ENCODE measurements around the gene EBI3. TPM values are rescaled to one million over a fixed set of nuclear protein-coding genes. Genes with fewer than 3 reads are reported as not detected.
"Not testable (repeated sequence)": the region's sequence is repeated elsewhere in the genome, so short reads cannot be mapped to it uniquely, and the experiment has no call there.

EBI3 gene
- total and polyA plus RNA-seq, 2 donors = 0.32 to 5.7 TPM

- DNase-seq (ENCODE audit: extremely low spot score) = no peak
- 65% methylated on average over 10 of the region's 10 CpGs for WGBS
These were observed 13.5 kb upstream of the EBI3 start for GRCh38 chr19:4215807-4216206.

DNA sequence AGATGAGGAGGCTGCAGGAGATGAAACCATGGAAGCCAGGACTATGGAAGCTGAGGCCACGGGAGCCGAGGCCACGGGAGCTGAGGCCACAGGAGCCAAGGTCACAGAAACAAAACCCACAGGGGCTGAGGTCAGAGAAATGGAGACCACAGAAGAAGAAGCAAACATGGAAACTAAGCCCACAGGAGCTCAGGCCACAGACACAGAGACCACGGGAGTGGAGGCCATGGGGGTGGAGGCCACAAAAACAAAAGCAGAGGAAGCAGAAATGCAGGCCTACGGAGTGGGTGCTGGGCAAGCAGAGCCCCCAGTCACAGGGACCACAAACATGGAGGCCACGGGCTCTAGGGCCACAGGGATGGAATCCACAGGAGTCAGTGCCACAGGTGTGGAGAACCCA is 12.5 kb upstream of the EBI3 start:
- 84% methylated on average over 6 of the region's 6 CpGs for WGBS
- H3K36me3 ChIP-seq (ENCODE audit: insufficient read depth) = no peaks in the 10 kb centered on the region
- no peaks in the 10 kb centered on the region for H3K4me1 ChIP-seq (ENCODE audit: insufficient read depth)
- DNase-seq (ENCODE audit: extremely low spot score) = no peak
- no peak overlapping the region for H3K4me3 ChIP-seq (ENCODE audit: low read depth, low read length)
- H3K27ac ChIP-seq (ENCODE audit: low read depth) = no peak overlapping the region

More at GRCh38 chr19:4215807-4216206, 13.5 kb upstream of the EBI3 start:
- H3K4me1 ChIP-seq (ENCODE audit: insufficient read depth) = no peaks in the 10 kb centered on the region
- H3K36me3 ChIP-seq (ENCODE audit: insufficient read depth) = no peaks in the 10 kb centered on the region
- H3K27ac ChIP-seq (ENCODE audit: low read depth) = no peak overlapping the region
- H3K4me3 ChIP-seq (ENCODE audit: low read depth, low read length) = no peak overlapping the region

DNA sequence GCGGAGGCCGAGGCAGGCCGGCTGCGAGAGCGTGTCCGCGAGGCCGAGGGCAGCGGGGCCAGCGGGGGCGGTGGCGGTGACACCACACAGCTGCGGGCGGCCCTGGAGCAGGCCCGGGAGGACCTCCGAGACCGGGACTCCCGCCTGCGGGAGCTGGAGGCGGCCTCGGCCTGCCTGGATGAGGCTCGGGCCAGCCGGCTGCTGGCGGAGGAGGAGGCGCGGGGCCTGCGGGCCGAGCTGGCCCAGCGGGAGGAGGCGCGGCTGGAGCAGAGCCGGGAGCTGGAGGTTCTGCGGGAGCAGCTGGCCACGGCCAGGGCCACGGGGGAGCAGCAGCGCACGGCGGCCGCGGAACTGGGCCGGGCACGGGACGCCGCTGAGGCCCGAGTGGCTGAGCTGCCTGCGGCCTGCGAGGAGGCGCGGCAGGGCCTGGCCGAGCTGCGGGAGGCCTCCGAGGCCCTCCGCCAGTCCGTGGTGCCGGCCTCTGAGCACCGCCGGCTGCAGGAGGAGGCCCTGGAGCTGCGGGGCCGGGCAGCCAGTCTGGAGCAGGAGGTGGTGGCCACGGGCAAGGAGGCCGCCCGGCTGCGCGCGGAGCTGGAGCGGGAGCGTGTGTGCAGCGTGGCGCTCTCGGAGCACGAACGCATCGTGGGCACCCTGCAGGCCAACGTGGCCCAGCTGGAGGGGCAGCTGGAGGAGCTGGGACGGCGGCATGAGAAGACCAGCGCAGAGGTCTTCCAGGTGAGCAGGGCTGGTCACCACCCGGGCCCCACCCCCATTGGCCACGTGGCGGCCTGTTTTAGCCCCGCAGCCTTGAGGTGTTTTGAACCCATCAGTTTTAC is 11.7 kb upstream of the EBI3 start:
- 96% methylated on average over 81 of the region's 81 CpGs for WGBS
- Histone ChIP-seq H3K36me3 (ENCODE audit: insufficient read depth) (no peaks in the 10 kb centered on the region), H3K4me1 (ENCODE audit: insufficient read depth) (no peaks in the 10 kb centered on the region), H3K27ac (ENCODE audit: low read depth) (no peak overlapping the region), H3K4me3 (ENCODE audit: low read depth, low read length) (no peak overlapping the region)
- DNase-seq (ENCODE audit: extremely low spot score) = no peak

- H3K36me3 ChIP-seq (ENCODE audit: insufficient read depth); H3K4me1 ChIP-seq (ENCODE audit: insufficient read depth); DNase-seq (ENCODE audit: extremely low spot score); H3K27ac ChIP-seq (ENCODE audit: low read depth); H3K4me3 ChIP-seq (ENCODE audit: low read depth, low read length): not testable (repeated sequence)
- 90% methylated on average over 1 of the region's 1 CpG for WGBS
These were observed 10.8 kb upstream of the EBI3 start for GRCh38 chr19:4218523-4218922.

- no peak overlapping the region for H3K4me3 ChIP-seq (ENCODE audit: low read depth, low read length)
- H3K36me3 ChIP-seq (ENCODE audit: insufficient read depth) = no peaks in the 10 kb centered on the region
- 92% methylated on average over 7 of the region's 7 CpGs for WGBS
- H3K4me1 ChIP-seq (ENCODE audit: insufficient read depth) = no peaks in the 10 kb centered on the region
- no peak for DNase-seq (ENCODE audit: extremely low spot score)
- H3K27ac ChIP-seq (ENCODE audit: low read depth) = no peak overlapping the region
These were observed 9.1 kb upstream of the EBI3 start for GRCh38 chr19:4220188-4220587.

GRCh38 chr19:4224470-4224869 is 4.9 kb upstream of the EBI3 start:
- 50% methylated on average over 15 of the region's 15 CpGs for WGBS
- Histone ChIP-seq H3K27ac (ENCODE audit: low read depth) (no peak overlapping the region), H3K4me3 (ENCODE audit: low read depth, low read length) (no peak overlapping the region), H3K4me1 (ENCODE audit: insufficient read depth) (no peaks in the 10 kb centered on the region), H3K36me3 (ENCODE audit: insufficient read depth) (no peaks in the 10 kb centered on the region)
- DNase-seq (ENCODE audit: extremely low spot score) = no peak

DNA sequence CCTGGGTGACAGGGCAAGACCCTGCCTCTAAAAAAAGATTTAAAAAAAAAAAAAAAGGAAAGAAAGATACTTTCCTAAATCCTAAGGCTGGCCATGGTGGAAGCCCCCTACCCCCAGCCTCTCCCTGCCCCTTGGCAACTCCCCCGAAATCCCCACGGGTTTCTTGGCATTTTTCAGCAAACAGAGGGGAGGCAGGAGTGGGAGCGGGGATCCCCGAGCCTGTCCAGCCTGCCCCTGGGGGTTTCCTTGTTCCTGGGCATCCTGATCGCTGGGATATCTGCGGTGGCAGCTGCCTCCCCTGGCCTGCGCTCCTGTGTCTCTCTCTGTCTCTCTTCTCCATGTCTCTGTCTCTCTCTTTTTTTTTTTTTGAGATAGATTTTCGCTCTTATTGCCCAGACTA is 3.4 kb upstream of the EBI3 start:
- 78% methylated on average over 8 of the region's 8 CpGs for WGBS
- Histone ChIP-seq H3K4me1 (ENCODE audit: insufficient read depth) (no peaks in the 10 kb centered on the region), H3K4me3 (ENCODE audit: low read depth, low read length) (no peak overlapping the region), H3K27ac (ENCODE audit: low read depth) (no peak overlapping the region), H3K36me3 (ENCODE audit: insufficient read depth) (no peaks in the 10 kb centered on the region)
- DNase-seq (ENCODE audit: extremely low spot score) = no peak

DNA sequence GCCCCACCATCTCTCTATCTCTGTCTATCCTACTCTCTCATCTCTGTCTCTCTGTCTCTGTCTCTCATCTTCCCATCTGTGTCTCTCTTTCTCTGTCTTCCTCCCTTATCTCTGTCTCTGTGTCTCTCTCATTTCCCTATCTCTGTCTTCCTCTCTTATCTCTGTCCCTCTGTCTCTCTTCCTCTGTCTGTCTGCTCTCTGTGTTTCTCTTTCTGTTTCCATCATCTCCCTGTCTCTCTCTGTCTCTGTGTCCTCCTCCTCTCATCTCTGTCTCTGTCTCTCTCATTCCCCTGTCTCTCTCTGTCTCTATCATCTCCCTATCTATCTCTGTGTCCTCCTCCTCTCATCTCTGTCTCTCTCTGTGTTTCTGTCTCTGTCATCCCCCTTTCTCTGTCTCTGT is 1.6 kb upstream of the EBI3 start:
- no peaks in the 10 kb centered on the region for H3K36me3 ChIP-seq (ENCODE audit: insufficient read depth)
- DNase-seq (ENCODE audit: extremely low spot score) = no peak
- H3K27ac ChIP-seq (ENCODE audit: low read depth) = no peak overlapping the region
- no peak overlapping the region for H3K4me3 ChIP-seq (ENCODE audit: low read depth, low read length)
- H3K4me1 ChIP-seq (ENCODE audit: insufficient read depth) = no peaks in the 10 kb centered on the region

DNA sequence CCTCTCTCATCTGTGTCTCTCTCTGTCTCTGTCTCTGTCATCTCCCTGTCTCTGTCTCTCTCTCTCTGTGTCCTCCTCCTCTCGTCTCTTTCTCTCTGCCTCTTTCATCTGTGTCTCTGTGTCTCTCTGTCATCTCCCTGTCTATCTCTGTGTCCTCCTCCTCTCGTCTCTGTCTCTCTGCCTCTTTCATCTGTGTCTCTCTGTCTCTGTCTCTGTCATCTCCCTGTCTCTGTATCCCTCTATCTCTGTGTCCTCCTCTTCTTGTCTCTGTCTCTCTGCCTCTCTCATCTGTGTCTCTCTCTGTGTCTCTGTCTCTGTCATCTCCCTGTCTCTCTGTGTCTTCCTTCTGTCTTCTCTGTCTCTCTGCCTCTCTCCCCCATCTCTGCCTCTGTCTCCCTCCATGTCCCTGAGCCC is 551 bp upstream of the EBI3 start:
- Histone ChIP-seq H3K27ac (ENCODE audit: low read depth) (no peak overlapping the region), H3K36me3 (ENCODE audit: insufficient read depth) (no peaks in the 10 kb centered on the region), H3K4me3 (ENCODE audit: low read depth, low read length) (no peak overlapping the region), H3K4me1 (ENCODE audit: insufficient read depth) (no peaks in the 10 kb centered on the region)
- no peak for DNase-seq (ENCODE audit: extremely low spot score)
- WGBS = 66% methylated on average over 2 of the region's 2 CpGs

DNA sequence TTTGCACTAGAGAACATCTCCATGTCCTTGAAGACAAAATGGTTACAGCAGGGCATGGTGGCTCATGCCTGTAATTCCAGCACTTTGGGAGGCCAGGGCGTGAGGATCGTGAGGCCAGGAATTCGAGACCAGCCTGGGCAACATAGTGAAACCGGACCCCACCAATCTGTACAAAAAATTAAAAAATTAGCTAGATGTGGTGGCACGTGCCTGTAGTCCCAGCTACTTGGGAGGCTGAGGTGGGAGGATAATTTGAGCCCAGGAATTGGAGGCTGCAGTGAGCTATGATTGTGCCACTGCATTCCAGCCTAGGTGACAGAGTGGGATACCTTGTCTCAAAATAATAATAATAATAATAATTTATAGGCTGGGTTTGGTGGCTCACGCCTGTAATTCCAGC is 914 bp downstream of the EBI3 start:
- DNase-seq (ENCODE audit: extremely low spot score); H3K27ac ChIP-seq (ENCODE audit: low read depth); H3K4me1 ChIP-seq (ENCODE audit: insufficient read depth); H3K4me3 ChIP-seq (ENCODE audit: low read depth, low read length); H3K36me3 ChIP-seq (ENCODE audit: insufficient read depth): not testable (repeated sequence)
- WGBS = 86% methylated on average over 6 of the region's 6 CpGs

DNA sequence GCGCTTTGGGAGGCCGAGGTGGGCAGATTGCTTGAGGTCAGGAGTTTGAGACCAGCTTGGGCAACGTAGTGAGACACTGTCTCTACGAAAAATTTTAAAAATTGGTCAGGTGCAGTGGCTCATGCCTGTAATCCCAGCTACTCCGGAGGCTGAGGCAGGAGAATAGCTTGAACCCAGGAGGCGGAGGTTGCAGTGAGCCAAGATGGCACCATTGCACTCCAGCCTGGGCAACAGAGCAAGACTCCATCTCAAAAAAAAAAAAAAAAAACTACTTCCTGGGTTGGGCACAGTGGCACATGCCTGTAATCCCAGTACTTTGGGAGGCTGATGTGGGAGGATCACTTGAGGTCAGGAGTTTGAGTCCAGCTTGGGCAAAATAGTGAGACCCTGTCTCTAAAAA is 2.2 kb downstream of the EBI3 start:
- not testable (repeated sequence) for DNase-seq (ENCODE audit: extremely low spot score); H3K4me3 ChIP-seq (ENCODE audit: low read depth, low read length); H3K4me1 ChIP-seq (ENCODE audit: insufficient read depth); H3K36me3 ChIP-seq (ENCODE audit: insufficient read depth); H3K27ac ChIP-seq (ENCODE audit: low read depth)
- WGBS = 89% methylated on average over 6 of the region's 6 CpGs

DNA sequence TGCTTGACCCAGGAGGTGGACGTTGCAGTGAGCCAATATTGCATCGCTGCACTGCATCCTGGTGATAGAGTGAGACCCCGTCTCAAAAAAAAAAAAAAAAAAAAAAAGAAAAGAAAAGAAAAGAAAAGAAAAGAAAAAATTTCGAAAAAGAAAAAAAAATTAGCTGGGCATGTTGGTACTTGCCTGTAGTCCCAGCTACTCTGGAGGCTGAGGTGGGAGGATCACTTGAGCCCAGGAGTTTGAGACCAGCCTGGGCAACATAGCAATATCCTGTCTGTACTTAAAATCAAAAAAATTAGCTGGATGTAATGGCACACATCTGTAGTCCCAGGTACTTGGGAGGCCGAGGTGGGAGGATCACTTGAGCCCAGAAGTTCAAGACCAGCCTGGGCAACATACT is 2.8 kb downstream of the EBI3 start:
- H3K27ac ChIP-seq (ENCODE audit: low read depth); H3K36me3 ChIP-seq (ENCODE audit: insufficient read depth); H3K4me1 ChIP-seq (ENCODE audit: insufficient read depth); DNase-seq (ENCODE audit: extremely low spot score); H3K4me3 ChIP-seq (ENCODE audit: low read depth, low read length): not testable (repeated sequence)
- 82% methylated on average over 5 of the region's 5 CpGs for WGBS

DNA sequence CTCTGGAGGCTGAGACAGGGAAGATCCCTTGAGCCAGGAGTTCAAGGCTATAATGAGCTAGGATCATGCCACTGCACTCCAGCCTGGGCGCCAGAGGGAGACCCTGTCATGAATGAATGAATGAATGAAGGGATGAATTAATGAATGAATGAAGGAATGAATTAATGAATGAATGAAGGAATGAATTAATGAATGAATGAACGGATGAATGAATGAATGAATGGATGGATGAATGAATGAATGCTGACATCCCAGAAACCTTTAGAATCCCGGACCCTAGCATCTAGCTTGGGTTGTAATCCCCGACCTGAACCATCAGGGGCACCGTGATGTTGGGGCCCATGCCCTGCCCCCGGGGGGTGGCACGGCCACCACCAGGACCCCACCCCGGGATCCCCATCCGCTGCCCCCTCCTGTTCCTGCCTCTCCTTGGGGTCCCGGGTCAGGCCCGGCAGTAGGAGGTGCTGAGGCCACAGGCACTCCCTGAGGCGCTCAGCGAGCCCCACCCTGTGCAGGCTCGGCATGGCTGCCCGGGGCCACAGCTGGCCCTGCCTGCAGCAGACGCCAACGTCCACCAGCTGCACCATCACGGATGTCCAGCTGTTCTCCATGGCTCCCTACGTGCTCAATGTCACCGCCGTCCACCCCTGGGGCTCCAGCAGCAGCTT is 3.4 kb downstream of the EBI3 start:
- WGBS = 49% methylated on average over 21 of the region's 21 CpGs
- H3K27ac ChIP-seq (ENCODE audit: low read depth) = no peak overlapping the region
- no peak for DNase-seq (ENCODE audit: extremely low spot score)
- H3K4me1 ChIP-seq (ENCODE audit: insufficient read depth) = no peaks in the 10 kb centered on the region
- H3K36me3 ChIP-seq (ENCODE audit: insufficient read depth) = no peaks in the 10 kb centered on the region
- H3K4me3 ChIP-seq (ENCODE audit: low read depth, low read length) = no peak overlapping the region

GRCh38 chr19:4233282-4233853 is 4.0 kb downstream of the EBI3 start:
- H3K4me1 ChIP-seq (ENCODE audit: insufficient read depth) = no peaks in the 10 kb centered on the region
- no peak overlapping the region for H3K4me3 ChIP-seq (ENCODE audit: low read depth, low read length)
- 32% methylated on average over 11 of the region's 11 CpGs for WGBS
- H3K36me3 ChIP-seq (ENCODE audit: insufficient read depth) = no peaks in the 10 kb centered on the region
- H3K27ac ChIP-seq (ENCODE audit: low read depth) = no peak overlapping the region
- no peak for DNase-seq (ENCODE audit: extremely low spot score)

All from urinary bladder (tissue), 4 donors.